CD4-positive, alpha-beta T cell treated with Interleukin-17A for 4 hours (primary cell): ENCODE results near the gene CLDN5.
A peak's percentile ranks its signal among the peaks of the same experiment; 100 is the strongest.

Source experiments
- DNase-seq: peaks from one replicate; pipeline ENCODE4 v3.0.0-alpha.2; 2020; ENCODE audit warnings: mixed read lengths

CLDN5 gene

DNA sequence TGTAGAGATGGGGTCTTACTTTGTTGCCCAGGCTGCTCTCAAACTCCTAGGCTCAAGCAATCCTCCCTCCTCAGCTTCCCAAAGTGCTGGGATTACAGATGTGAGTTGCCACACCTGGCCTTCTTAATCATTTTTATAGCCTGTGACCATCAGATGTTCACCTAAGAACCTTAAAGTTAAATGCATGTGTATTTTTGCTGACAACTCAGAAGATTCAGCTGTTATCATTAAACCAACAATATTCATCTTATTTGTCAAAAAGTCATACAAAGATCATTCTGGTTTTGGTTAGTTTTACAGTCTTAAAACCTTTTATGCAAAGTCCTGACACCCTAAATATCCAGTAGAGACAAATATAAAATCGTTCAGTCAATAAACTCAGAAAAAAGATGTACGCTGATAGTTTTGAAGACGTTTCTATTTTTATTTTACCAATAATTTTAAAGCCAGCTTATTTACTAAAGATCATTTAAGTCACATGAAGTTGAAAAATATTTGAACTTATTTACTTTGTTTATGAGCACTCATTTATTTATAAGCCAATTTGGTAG lies 22.2 kb downstream of the CLDN5 start:
- DNase-seq = no peak

DNA sequence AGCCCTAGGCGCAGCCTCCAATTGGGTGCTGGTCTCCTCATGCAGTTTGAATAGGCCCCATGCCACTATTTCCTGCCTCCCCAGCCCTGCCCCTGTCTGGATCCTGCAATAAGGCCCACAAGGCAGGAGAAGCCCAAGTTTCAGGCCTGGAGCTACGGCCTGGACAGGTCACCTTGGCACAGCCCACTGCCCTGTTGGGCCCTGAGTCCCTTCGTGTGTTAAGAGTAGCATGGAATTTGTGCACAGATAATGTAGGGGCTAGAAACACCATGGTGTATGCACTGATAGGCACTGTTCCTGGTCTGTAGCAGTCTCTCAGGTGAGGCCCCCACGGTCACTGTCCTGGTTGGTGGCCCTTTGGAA lies 24.3 kb downstream of the CLDN5 start:
- no peak for DNase-seq

DNA sequence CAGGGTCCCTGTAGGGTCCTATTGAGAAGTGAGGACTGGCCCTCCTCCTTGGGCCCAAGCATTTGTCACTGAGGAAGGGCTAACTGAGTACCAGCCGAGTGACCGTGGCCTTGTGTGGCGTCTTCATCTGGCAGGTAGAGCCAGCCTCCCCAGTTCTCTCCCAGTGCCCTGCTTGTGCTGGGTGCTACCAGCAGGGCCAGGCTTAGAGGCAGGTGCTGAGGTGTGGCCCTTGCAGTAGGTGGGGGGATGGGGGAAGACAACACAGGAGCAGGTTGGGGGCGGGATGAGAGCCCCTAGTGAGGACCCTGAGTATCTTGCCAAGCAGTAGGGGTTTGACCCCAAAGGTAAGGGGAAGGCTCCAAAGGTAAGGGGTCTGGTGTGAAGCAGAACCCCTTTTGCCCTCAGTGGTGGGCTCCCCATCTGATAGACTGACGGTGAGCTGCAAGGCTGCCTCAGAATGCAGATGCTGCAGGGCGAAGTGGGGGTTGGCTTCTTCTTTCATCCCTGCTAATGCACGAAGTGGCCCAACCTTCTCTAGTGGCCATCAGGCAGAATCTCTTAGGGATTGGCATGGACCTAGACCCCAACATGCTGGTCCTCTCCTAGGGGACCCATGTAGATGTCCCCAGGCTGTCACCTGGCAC lies 24.9 kb downstream of the CLDN5 start:
- no peak for DNase-seq

DNA sequence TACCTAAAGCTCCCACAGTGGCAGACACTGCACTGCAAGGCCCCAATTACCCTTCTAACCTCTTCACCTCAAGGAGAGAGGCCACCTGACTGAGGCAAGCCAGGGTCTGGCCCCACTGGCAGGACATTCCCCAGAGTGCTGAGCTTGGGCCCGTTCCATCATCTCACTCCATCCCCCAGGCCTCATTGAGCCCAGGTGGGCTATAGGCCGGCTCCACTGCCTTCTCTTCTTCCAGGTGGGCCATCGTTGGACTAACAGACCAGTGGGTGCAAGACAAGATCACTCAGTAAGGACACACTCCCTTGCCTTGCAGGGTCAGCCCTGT lies 25.4 kb downstream of the CLDN5 start:
- DNase-seq = no peak

DNA sequence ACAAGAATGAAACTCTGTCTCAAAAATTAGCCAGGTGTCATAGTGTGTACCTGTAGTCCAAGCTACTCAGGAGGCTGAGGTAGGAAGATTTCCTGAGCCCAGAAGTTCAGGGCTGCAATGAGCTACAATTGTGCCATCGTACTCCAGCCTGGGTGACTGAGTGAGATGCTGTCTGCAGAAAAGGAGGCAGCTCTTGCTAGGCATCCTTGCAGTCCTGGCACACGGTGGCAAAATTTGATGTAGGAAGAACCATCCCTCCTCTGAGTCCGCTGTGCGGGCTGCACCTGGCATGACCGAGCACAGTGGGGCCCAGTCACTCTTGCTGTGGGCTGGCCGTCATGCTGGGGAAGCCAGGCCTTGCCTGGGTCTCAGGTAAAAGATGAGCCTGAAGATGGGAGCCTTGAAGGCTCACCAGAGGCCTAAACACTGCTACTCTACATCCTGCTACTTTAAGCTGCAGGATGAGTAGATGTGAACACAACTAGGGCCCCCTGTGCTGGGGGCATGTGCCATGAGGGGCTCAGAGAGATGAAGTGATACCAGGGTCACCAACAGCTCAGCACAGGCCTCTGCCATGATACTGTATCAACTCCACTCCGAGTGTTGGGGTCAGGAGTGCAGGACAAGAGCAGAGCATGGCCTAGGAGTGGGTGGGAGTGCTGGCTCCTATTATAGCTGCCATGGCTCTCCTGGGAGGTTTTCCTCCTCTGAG lies 25.9 kb downstream of the CLDN5 start:
- no peak for DNase-seq

DNA sequence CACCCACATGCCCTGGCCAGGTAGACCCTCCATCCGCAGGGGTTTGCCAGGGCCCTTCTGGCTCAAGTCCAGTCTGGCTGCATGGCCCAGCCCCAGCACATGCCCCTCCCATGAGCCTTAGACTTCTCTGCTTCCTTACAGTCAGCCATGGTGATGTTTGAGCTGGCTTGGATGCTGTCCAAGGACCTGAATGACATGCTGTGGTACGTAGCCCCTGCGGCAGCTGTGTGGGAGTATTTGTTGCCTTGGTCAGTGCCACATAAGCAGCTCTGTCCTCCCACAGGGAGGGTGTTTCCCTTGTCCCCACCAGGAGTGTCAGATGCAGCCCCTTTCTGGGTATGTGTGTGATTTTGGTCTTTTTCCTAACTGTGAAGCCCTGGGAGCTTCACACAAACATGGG lies 27.0 kb downstream of the CLDN5 start:
- DNase-seq = no peak

DNA sequence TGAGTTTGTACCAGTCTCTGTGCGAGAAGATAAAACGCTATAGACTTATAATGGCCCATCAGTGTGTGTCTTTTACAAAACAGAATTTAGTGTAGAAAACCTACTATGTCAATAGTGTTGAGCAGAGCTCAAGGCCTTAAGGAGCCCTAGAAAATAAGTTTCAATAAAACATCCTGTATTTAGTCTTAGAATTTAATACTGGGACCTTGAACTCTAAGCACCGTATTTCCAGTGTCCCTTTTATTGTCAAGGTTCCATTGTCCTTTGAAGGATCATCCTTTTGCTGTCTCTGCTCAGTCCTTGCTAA lies 27.9 kb downstream of the CLDN5 start:
- no peak for DNase-seq

DNA sequence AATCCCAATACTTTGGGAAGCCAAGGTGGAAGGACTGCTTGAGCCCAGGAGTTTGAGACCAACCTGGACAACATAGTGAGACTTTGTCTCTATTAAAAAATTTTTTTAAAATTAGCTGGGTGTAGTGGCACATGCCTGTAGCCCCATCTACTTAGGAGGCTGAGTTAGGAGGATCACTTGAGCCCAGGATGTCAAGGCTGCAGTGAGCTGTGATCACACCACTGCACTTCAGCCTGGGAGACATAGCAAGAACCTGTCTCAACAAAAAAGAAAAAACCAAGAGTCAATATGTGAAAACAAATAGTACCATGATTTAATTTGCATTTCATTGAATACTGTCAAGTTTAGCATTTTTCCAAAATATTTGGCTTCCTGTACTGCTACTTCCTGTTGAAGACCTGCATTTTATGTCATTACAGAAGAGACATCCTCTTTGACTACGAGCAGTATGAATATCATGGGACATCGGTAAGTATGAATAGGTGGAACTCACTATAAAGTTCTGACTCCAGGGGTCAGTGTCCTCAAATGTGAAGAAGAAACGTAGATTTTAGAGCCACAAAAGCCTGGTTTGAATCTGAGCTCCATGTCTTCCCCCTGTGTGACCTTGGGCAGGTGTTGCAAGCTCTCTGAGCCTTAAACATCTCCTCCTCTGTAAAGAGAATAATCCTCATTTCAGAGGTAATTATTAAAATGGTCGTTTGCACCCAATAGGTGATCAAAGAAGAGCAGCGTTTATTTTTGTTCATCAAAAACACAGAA lies 28.5 kb downstream of the CLDN5 start:
- no peak for DNase-seq

DNA sequence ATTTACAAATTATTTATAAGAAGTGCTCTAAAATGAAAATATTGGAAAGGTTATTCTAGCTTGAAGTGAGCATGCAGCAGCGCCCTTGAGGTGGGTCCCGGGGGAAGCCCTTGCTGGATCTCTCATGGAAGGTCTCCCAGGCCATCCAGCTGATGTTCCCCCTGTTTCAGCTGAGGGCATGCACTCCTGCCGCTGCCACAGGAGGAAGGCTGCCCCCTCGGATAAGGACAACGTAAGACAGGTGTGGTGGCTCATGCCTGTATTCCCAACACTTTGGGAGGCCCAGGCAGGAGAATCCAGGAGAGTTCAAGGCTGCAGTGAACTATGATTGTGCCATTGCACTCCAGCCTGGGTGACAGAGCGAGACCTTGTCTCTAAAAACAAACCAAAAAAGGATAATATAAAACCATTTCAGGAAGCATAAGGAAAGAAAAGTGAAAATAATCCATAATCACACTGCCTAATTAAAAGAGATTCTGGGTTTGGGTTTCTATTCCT lies 29.5 kb downstream of the CLDN5 start:
- no peak for DNase-seq

DNA sequence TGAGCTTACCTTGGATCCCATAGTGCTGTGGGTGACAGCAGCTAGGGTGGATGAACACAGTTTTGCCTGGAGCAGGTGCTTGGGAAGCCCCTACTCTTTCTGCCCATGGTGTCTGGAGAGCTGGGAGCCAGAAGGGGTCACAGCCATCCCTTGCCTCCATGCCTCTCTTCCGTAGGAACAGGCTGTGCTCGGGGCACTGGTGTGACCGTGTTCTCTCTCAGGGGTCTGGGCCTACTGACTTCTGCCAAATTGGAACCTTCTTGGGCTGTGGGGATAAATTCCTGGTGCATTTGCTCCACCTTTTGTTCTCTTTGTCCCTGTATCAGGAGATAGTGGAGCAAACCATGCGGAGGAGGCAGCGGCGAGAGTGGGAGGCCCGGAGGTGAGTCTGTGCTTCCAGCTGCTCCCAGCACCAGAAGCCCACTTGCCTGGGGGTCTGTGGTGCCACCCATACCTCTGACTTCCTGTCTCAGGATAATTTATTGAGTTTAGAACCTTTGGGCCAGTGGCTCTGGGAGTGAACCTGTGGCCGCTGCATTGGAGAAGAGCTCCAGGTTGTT lies 30.1 kb downstream of the CLDN5 start:
- DNase-seq = no peak

DNA sequence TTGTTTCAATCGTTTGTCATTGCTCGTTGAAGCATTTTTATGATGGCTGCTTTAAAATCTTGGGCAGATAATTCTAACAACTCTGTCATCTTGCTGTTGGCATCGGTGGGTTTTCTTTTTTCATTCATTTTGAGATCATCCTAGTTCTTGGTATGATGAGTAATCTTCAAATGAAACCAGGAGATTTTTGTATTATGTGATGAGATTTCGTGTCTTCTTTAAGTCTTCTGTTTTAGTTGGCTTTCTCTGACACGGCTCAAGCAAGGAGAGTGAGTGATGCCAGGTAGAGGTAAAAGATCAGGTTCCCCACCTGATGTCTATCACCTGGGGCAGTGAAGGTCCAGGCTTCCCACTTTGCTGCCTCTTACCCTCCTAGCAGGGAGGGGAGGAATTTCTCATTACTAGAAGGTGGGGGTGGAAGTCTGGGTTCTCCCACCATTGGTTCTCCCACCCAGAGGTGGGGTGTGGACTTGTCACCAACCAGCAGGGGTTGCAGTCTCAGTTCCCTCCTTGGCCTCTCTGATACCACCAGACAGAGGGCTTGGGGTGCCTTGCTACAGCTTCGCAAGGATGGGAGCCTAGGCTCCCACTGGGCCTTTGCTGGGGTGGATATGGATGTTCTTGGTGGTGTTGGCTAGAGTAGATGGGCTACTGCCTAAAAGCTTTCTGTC lies 31.6 kb downstream of the CLDN5 start:
- DNase-seq = no peak

DNA sequence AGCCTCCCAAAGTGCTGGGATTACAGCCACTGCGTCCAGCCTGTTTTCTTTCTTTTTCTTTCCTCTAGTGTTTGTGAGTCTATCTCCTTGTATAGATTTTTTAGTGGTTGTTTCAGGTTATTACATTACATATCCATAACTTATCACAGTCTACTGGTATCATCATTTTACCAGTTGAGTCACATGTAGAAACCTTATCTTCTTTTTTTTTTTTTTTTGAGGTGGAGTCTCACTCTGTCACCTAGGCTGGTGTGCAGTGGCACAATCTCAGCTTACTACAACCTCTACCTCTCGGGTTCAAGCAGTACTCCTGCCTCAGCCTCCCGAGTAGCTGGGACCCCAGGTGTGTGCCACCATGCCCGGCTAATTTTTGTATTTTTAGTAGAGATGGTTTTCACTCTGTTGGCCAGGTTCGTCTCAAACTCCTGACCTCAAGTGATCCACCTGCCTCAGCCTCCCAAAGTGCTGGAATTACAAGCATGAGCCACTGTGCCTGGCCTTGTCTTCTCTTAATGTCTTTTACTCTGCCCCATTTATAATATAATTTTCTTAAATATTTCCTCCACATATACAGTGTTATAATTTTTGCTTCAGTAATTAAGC lies 33.5 kb downstream of the CLDN5 start:
- no peak for DNase-seq

DNA sequence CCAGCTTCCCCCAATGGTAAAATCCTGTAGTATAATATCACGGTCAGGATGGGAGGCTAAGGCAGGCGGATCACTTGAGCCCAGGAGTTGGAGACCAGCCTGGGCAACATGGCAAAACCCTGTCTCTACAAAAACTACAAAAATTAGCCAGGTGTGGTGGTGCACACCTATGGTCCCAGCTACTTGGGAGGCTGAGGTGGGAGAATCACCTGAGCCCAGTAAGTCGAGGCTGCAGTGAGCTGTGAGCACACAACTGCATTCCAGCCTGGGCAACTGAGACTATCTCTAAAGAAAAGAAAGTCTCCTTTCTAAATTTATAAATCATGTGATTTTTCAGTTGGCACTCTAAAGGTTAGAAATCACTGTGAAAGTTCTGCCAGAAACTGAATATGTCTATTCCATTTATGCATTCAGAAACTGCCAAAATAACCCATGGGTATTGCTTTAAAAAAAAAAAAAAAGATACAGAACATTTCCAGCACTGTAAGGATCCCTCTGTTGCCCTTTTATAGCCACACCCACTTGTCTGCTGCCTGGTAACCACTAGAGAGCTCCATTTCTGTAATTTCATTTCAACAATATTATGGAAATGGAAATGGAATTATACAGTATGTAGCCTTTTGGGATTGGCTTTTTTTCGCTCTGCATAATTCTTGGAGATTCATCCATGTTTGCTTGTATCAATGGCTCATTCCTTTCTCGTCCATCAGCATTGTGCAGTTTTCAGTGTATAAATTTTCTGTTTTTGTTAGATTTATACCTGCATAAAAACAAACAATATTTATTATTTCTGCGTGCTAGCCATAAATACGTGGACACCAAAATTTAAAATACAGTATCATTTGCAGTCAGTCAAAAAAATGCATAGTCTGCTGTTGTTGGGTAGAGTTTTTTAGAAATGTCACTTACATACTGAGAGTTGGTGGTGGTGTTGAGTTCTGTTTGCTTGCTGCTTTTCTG lies 35.0 kb downstream of the CLDN5 start:
- DNase-seq = no peak

DNA sequence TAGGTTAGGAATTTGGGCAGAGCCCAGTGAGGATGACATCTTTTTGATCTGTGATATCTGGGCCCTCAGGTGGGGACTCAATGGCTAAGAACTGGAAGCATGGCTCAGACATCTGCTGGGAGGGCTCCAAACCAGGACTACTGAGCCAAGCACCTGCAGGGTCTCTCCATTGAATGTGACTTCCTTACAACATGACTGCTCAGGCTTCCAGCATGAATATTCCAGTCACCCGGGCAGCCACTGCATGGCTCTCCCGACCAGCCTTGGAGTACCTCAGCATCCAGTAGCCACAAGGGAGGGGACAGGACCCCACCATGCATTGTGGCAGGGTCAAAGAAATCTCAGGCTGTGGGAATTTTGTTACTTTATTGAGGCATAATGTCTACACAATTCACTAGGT lies 35.9 kb downstream of the CLDN5 start:
- DNase-seq = no peak

DNA sequence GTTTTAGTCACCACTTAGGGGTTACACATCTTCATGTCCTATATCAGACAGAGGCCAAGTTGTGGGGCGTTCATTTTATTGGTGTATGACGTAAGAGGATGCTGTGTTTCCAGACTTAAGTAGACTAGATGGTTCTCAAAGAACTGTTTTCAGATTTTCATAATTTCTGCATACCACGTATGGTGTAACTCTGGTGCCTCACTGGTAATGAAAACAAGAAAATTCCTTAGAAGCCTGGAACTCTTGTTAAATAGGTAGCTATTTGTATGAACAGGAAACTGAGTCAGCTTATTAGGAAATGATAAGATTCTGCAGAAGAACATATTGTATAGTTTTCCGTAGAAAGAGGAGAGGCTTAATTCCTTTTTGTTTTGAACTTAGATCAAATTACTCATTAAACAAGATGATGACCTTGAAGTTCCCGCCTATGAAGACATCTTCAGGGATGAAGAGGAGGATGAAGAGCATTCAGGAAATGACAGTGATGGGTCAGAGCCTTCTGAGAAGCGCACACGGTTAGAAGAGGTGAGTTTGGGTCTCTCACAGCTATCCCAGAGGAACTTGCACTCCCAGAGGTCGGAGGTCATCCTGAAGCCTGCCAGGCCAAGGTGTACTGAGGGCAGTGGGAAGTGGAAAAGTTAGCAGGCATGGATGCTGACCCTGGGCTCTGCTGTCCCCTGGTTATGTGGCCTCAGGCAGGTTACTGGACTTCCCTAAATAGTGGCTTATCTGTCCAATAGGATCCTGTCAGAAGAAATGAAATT lies 40.5 kb downstream of the CLDN5 start:
- no peak for DNase-seq

DNA sequence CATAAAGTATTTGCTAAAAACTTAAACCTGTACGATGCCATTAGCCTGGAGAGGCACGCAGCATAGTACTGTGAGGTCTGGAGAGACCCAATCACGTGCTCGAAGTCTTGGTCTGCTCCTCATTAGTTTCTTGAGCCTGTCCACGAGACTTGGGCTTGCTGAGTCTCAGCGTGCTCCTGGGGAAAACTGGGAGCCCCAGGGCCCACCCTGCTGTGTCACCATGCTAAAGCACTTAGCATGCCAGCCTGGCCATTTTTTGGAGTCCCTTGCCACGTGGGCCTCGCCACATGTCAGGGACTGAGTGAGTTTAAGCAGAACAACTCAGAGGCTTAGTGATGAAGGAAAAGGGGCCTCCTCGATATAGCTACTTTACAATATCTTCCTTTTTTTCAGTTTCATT lies 41.9 kb downstream of the CLDN5 start:
- DNase-seq = no peak

DNA sequence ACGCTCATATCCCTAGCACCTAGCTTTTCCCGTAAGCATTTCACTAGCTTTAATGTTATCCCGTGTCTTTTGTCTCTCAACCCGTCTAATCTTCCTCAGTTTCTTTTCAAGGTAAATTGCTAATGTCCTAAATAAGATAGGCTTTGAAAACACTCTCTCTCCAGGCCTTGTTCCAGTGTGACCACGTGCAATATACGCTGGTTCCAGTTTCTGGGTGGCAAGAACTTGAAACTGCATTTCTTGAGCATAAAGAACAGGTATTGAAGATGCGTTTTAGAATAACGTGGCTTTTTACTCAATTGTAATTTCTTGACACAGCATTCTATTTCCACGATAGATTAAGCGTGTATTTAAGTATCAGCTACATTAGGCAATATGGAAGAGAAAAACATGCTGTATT lies 43.4 kb downstream of the CLDN5 start:
- no peak for DNase-seq

DNA sequence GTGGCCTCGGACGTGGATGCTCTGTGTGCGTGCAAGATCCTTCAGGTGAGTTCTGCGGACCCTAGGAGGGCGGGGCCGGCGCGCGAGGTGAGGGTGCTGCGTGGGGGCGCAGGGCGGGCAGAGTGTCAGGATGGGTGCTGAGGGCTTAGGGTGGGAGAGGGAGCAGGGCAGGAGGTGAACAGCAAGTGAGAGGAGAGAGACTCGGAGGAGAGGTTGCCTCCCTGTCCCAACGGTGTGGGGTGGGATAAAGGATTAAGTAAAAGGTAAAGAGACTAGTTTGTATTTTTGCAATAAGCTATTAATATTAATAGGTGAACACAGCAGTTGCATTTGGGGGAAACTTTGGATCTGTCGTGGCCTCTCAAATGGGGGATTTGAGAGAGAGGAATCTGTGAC lies 44.0 kb downstream of the CLDN5 start:
- no peak for DNase-seq

DNA sequence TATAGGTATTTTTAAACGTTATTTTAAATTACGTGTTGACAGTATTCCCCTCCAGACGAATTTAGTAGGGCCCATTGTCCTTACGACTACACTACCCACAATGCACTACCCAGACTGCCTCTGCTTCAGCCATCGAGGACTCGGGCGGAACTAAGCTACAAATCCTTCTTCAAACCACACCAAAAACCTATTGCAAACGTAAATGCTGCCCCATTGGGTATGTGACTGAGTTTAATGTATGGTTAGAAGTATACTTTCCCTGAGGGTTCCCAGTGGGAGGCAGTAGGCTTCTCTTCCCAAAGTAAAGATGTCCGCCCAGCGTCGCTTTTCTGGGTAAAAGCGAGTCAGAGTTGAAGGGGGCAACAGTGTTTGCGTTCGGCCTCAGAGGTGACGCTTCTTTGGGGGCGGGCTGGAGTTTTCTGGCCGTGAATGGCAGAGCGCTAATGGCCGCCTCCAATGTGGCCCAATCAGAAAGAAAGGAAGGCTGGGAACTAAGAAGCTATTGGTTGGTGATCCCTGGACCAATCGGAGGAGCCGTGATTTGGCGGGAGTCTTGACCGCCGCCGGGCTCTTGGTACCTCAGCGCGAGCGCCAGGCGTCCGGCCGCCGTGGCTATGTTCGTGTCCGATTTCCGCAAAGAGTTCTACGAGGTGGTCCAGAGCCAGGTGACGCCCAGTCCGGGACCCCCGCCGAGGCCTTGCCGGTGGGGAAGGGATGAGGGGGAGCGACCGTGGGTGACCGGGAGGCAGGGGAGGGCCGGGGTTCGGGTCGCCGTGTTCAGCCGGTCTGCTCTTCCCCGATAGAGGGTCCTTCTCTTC lies 44.6 kb downstream of the CLDN5 start, which contains the start of gene CDC45:
Gene CDC45, plus strand, starts transcription at position 566 of the 818 bp plus-strand sequence. Its CDS starts 49 bp downstream, at position 615.
- peak; percentile 94 for DNase-seq

DNA sequence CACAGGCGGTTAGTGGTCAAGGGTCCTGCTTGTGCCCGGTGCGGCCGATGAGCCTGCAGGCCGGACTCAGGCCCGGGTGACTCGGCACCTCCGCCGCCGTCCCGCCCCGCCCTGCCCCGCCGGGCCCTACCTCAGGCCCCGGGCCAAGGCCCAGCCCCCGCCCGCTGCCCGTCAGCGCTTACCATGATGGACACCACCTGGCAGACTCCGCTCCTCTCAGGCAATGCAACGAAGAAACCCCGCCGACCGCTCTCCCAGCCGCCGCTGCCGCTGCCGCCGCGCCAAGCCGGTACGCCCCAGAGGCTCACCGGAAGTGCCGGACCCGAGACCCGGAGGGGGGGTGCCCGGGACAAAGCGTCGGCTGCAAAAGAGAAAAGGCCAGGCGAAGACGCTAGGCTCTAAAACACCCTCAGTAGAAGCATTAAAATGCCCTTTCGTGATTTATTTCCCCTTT lies 45.3 kb downstream of the CLDN5 start, which contains the start of gene UFD1:
Gene UFD1, minus strand, starts transcription at position 293 of the 454 bp plus-strand sequence. Its CDS starts 108 bp downstream, at position 185.
- DNase-seq = peak; percentile 80
